SKM-1 treated with dmso at 0.1 percent for 144 hours (cell line): Measurements from ENCODE around the gene ABCA7.

ENCODE experiments used
- DNase-seq: peaks from one replicate; lab custom pipeline; 2025; ENCODE audit not compliant: unreplicated experiment; lab: John Stamatoyannopoulos, UW

The ABCA7 gene

GRCh38 chr19:1039646-1040475 is at the start of gene ABCA7:
Gene ABCA7, plus strand, starts transcription at chr19:1040107. Its CDS starts 1,255 bp downstream, at chr19:1041362.
- DNase-seq: peak; percentile 93

- no peak for DNase-seq
Observed at GRCh38 chr19:990119-990571, 49.8 kb upstream of the ABCA7 start.

GRCh38 chr19:990746-991145 is 49.2 kb upstream of the ABCA7 start:
- DNase-seq: no peak

- peak; percentile 26 for DNase-seq
Observed at GRCh38 chr19:991174-991931, 48.6 kb upstream of the ABCA7 start.

- DNase-seq: no peak
Observed at GRCh38 chr19:991932-992669, 47.8 kb upstream of the ABCA7 start.

- DNase-seq: no peak
Observed at GRCh38 chr19:992670-993055, 47.2 kb upstream of the ABCA7 start.

GRCh38 chr19:993361-993830 is 46.5 kb upstream of the ABCA7 start:
- DNase-seq: no peak

GRCh38 chr19:993831-994393 is 46.0 kb upstream of the ABCA7 start:
- DNase-seq: no peak

- no peak for DNase-seq
Observed at GRCh38 chr19:994516-994915, 45.4 kb upstream of the ABCA7 start.

- no peak for DNase-seq
Observed at GRCh38 chr19:995051-995827, 44.7 kb upstream of the ABCA7 start.

GRCh38 chr19:996051-996838 is 43.7 kb upstream of the ABCA7 start:
- DNase-seq: no peak

- DNase-seq: no peak
Observed at GRCh38 chr19:998064-998463, 41.8 kb upstream of the ABCA7 start.

- DNase-seq: no peak
Observed at GRCh38 chr19:999379-999719, 40.6 kb upstream of the ABCA7 start.

GRCh38 chr19:1000095-1000494 is 39.8 kb upstream of the ABCA7 start, which contains the start of gene GRIN3B:
Gene GRIN3B, plus strand, starts transcription at chr19:1000419. Its CDS starts 19 bp downstream, at chr19:1000438.
- DNase-seq: peak; percentile 41

GRCh38 chr19:1000591-1001537 is 39.0 kb upstream of the ABCA7 start:
- DNase-seq: no peak

- DNase-seq: no peak
Observed at GRCh38 chr19:1001538-1002166, 38.3 kb upstream of the ABCA7 start.

- no peak for DNase-seq
Observed at GRCh38 chr19:1002600-1002999, 37.3 kb upstream of the ABCA7 start.

GRCh38 chr19:1003283-1003682 is 36.6 kb upstream of the ABCA7 start:
- no peak for DNase-seq
